ENCODE data around the gene CYBA. TPM values are rescaled to one million over a fixed set of nuclear protein-coding genes. Genes with fewer than 3 reads are reported as not detected.
A peak's percentile ranks its signal among the peaks of the same experiment; 100 is the strongest.

The CYBA gene
- total RNA-seq, 1 donor from 2014 or later, result 877 TPM

DNA sequence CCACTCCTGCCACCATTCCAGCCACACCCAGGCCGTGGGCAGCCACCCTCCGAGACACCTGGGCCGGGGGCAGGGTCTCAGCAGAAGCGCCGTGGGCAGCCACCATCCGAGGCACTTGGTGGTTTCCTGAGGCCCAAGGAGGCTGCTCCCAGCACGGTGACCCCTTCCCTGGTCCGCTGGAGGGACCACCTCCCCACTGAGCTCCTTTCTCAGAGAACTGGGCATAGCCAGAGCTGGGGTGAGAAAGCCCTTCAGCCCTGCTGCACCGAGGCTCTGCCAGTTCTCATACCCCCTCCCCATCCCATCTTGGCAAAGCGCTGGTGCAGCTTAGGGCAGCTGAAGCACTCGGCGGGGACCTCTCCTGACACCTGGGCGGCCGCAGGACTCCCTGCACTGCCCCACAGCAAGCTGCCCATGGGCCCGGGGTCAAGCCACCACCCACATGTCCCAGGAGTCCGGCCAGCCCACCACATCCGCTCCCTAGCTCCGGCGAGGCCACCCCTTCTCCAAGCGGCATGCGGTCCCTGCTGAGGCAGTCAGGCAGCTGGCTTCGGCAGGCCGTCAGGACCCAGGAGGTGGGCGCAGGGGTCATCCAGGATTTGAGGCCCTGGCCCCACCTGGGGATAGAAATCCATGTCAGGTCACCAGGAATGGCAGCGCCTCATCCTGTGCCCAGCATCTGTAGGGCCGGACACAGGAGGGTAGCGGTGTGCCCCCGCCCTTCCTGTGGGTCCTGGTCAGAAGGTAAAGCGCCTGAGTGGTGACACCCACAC is 1.3 kb upstream of the CYBA start:
- no peak overlapping the region for H3K4me3 ChIP-seq (ENCODE audit: low read depth, low read length)
- no peak for DNase-seq (ENCODE audit: low read depth)
- TF ChIP-seq CTCF (conservative IDR thresholded peaks at IDR 0.05; ENCODE audit: low read depth, low read length), result no peak

- no peak for DNase-seq (ENCODE audit: low read depth)
- no peak for TF ChIP-seq CTCF (conservative IDR thresholded peaks at IDR 0.05; ENCODE audit: low read depth, low read length)
- peak overlapping the region; percentile 95 for H3K4me3 ChIP-seq (ENCODE audit: low read depth, low read length)
Observed at GRCh38 chr16:88651276-88651988, 579 bp upstream of the CYBA start.

DNA sequence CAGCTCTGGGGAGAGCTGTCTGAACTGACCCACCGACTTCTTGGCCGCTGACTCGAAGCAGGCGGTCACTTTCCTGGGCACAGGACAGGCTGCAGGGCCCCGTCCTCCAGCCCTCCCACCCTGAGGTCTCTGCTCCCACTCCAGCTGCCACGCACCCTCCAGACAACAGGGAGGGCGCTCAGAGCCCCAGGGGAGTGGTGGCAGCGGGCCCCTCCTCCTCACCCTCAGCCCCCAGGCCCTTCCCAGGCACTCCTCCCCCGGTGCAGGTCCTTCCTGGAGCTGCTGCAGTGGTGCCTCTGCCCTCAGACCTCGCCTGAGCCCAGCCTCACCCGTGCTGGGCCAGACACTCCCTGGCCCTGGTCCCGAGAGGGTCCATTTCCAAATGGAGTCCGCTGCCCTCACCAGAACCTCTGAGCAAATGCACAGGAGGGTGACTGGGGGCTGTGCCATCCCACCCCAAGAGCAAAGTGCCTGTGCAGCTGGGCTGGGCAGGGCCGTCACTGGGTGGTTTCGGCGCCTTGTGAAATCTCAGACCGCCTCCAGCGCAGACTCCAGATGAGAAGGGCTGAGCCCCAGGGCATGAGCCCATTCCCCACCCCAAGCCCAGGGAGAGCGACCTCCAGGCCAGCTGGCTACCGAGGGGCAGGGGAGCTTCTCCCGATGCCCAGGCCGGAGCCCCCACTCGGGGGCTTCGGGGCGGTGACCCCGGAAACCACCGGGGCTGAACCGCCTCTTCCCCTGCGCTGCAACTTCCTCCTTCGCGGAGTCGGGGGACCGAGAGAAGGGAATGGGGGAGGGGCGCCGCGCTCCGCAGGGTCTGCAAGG is 717 bp downstream of the CYBA start:
- no peak for TF ChIP-seq CTCF (conservative IDR thresholded peaks at IDR 0.05; ENCODE audit: low read depth, low read length)
- peak overlapping the region; percentile 95 for H3K4me3 ChIP-seq (ENCODE audit: low read depth, low read length)
- DNase-seq (ENCODE audit: low read depth), result no peak

GRCh38 chr16:88649195-88649923 is 1.5 kb downstream of the CYBA start:
- peak overlapping the region; percentile 95 for H3K4me3 ChIP-seq (ENCODE audit: low read depth, low read length)
- TF ChIP-seq CTCF (conservative IDR thresholded peaks at IDR 0.05; ENCODE audit: low read depth, low read length), result no peak
- DNase-seq (ENCODE audit: low read depth), result no peak

- TF ChIP-seq CTCF (conservative IDR thresholded peaks at IDR 0.05; ENCODE audit: low read depth, low read length), result no peak
- DNase-seq (ENCODE audit: low read depth), result no peak
- no peak overlapping the region for H3K4me3 ChIP-seq (ENCODE audit: low read depth, low read length)
Observed at GRCh38 chr16:88647178-88648070, 3.4 kb downstream of the CYBA start.

Measured in epithelial cell of proximal tubule (primary cell).